HepG2 (cell line): ENCODE results near the gene THRAP3. TPM values are rescaled to one million over a fixed set of nuclear protein-coding genes. Genes with fewer than 3 reads are reported as not detected.

Source experiments
- GABPB1 ChIP-seq: IDR thresholded peaks from 2 replicates; pipeline ENCODE4 v1.6.1; 2016; ENCODE audit warnings: mild to moderate bottlenecking, missing genetic modification reagents, moderate library complexity, missing compliant biosample characterization
- HMG20A ChIP-seq: IDR thresholded peaks from 2 replicates; pipeline ENCODE4 v1.6.1; 2016; ENCODE audit warnings: borderline replicate concordance
- HNF4G ChIP-seq, 2 experiments: sonication (generic) in 1 of 2; formaldehyde crosslinking in 1 of 2; IDR thresholded peaks; 2 replicates each; pipeline versions ENCODE4 v1.4.0 to v1.6.1; 2011 to 2020; ENCODE audit warnings: borderline replicate concordance in 2 of 2, low read depth in 2 of 2, mild to moderate bottlenecking in 2 of 2, low read length in 1 of 2, missing genetic modification reagents in 1 of 2, moderate library complexity in 1 of 2
- ISL2 ChIP-seq: sonication (generic); formaldehyde crosslinking; IDR thresholded peaks from 2 replicates; pipeline ENCODE4 v1.5.0; 2020; ENCODE audit warnings: missing genetic modification reagents
- NCOA5 ChIP-seq: sonication (generic); formaldehyde crosslinking; IDR thresholded peaks from 2 replicates; pipeline ENCODE4 v1.4.0; 2020; ENCODE audit warnings: missing genetic modification reagents
- SIN3A ChIP-seq: IDR thresholded peaks from 2 replicates; pipeline ENCODE4 v1.6.1; 2011; ENCODE audit warnings: low read depth, mild to moderate bottlenecking, control low read depth, low read length, borderline replicate concordance
- U2AF1 ChIP-seq: fragments of 200-400 bp; formaldehyde crosslinking; optimal IDR thresholded peaks from 2 replicates; pipeline ENCODE3; 2017; ENCODE audit warnings: mild to moderate bottlenecking, low read depth, low read length
- ZNF720 ChIP-seq: sonication (generic); formaldehyde crosslinking; IDR thresholded peaks from 2 replicates; pipeline ENCODE4 v1.4.0; 2020; ENCODE audit warnings: missing genetic modification reagents
- ZNF773 ChIP-seq: sonication (generic); formaldehyde crosslinking; IDR thresholded peaks from 2 replicates; pipeline ENCODE4 v1.4.0; 2020; ENCODE audit warnings: missing genetic modification reagents, borderline replicate concordance
- ZSCAN9 ChIP-seq: IDR thresholded peaks from 2 replicates; pipeline ENCODE4 v1.6.1; 2016; ENCODE audit warnings: borderline replicate concordance
- polyA plus RNA-seq, 8 experiments: library from polyadenylated mRNA; depleted of rRNA in 3 of 8; stranded (reverse) in 7 of 8; unstranded in 1 of 8; fragments of >200 nt; fragmentation: Illumina TruSeq in 4 of 8; extraction: Trizol in 4 of 8; gene quantifications; 2 replicates each; pipeline versions ENCODE4 v1.2.1 to v1.2.3, GENCODE V29; 2011 to 2016; ENCODE audit warnings: low read depth in 4 of 8, missing spikeins in 1 of 8, mixed read lengths in 1 of 8; ENCODE audit not compliant: insufficient read depth in 1 of 8
- total RNA-seq, 5 experiments: library from RNA; depleted of rRNA; stranded (reverse); fragments of >200 nt; fragmentation: Illumina TruSeq; extraction: Trizol; gene quantifications; 2 replicates each; pipeline ENCODE4 v1.2.3, GENCODE V29; 2016; ENCODE audit warnings: low read depth in 1 of 5
- TF ChIP-seq, protein P1 (sequence below): sonication (generic); formaldehyde crosslinking; IDR thresholded peaks from 2 replicates; pipeline ENCODE4 v1.8.0; 2022; ENCODE audit warnings: mild to moderate bottlenecking, missing genetic modification reagents, borderline replicate concordance
- TF ChIP-seq, protein P2 (sequence below): sonication (generic); formaldehyde crosslinking; IDR thresholded peaks from 2 replicates; pipeline ENCODE4 v1.5.0; 2020; ENCODE audit warnings: missing genetic modification reagents, mild to moderate bottlenecking, borderline replicate concordance
- TF ChIP-seq, protein P3 (sequence below): sonication (generic); formaldehyde crosslinking; IDR thresholded peaks from 2 replicates; pipeline ENCODE4 v1.4.0; 2020; ENCODE audit warnings: missing genetic modification reagents, borderline replicate concordance
- TF ChIP-seq, protein P4 (sequence below): sonication (generic); formaldehyde crosslinking; IDR thresholded peaks from 2 replicates; pipeline ENCODE4 v1.5.0; 2020; ENCODE audit warnings: mild to moderate bottlenecking, missing genetic modification reagents, borderline replicate concordance
- TF ChIP-seq, protein P5 (sequence below): sonication (generic); formaldehyde crosslinking; IDR thresholded peaks from 2 replicates; pipeline ENCODE4 v1.4.0; 2020; ENCODE audit warnings: missing genetic modification reagents, mild to moderate bottlenecking, borderline replicate concordance

THRAP3 gene
- total and polyA plus RNA-seq, 2 of the 13 experiments (the other 11 are each of a cell fraction or from before 2014, with no cell fraction given), result 45.0 to 92.6 TPM

DNA sequence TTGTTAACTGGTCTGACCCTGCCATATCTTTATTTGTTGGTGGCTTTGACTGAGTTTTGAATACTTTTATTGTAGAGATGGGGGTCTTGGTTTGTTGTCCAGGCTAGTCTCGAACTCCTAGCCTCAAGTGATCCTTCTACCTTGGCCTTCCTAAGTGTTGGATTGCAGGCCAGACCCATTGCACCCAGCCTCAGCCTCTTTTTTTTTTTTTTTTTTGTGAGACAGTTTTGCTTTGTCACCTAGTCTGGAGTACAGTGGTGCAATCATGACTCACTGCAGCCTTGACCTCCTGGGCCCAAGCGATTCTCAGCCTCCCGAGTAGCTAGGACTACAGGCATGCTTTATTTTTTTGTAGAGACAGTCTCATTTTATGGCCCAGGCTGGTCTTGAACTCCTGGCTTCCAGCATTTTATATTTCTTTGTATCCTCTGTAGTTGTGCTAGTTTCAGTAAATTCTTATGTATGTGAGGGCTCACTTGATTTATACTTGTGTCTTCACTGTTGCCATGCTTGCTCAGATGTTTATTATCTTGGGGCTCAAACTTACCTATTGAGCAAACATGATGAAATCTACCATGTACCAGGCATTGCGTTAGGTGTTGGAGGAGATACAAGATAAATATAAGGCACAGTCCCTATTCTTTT, 24.1 kb downstream of the THRAP3 start (continued):
- peak; percentile 68; the same call in 1 of the 2 replicates for TF ChIP-seq HMG20A (CRISPR knock-in tag)
- no peak for TF ChIP-seq ZNF773 (CRISPR knock-in tag)
- TF ChIP-seq ISL2 (CRISPR knock-in tag), result peak; percentile 70
- TF ChIP-seq, protein P1, sequence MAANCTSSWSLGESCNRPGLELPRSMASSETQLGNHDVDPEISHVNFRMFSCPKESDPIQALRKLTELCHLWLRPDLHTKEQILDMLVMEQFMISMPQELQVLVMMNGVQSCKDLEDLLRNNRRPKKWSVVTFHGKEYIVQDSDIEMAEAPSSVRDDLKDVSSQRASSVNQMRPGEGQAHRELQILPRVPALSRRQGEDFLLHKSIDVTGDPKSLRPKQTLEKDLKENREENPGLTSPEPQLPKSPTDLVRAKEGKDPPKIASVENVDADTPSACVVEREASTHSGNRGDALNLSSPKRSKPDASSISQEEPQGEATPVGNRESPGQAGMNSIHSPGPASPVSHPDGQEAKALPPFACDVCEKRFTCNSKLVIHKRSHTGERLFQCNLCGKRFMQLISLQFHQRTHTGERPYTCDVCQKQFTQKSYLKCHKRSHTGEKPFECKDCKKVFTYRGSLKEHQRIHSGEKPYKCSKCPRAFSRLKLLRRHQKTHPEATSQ (CRISPR knock-in tag), result no peak
- TF ChIP-seq NCOA5 (CRISPR knock-in tag), result no peak
- peak; percentile 75 for TF ChIP-seq HNF4G (IDR thresholded peaks at IDR 0.05; ENCODE audit: borderline replicate concordance, low read depth, low read length)
- TF ChIP-seq HNF4G (CRISPR knock-in tag; IDR thresholded peaks at IDR 0.05; ENCODE audit: borderline replicate concordance, low read depth), result peak; percentile 64; the same call in 1 of the 2 replicates
- TF ChIP-seq, protein P2, sequence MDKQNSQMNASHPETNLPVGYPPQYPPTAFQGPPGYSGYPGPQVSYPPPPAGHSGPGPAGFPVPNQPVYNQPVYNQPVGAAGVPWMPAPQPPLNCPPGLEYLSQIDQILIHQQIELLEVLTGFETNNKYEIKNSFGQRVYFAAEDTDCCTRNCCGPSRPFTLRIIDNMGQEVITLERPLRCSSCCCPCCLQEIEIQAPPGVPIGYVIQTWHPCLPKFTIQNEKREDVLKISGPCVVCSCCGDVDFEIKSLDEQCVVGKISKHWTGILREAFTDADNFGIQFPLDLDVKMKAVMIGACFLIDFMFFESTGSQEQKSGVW (CRISPR knock-in tag), result no peak
- TF ChIP-seq, protein P3, sequence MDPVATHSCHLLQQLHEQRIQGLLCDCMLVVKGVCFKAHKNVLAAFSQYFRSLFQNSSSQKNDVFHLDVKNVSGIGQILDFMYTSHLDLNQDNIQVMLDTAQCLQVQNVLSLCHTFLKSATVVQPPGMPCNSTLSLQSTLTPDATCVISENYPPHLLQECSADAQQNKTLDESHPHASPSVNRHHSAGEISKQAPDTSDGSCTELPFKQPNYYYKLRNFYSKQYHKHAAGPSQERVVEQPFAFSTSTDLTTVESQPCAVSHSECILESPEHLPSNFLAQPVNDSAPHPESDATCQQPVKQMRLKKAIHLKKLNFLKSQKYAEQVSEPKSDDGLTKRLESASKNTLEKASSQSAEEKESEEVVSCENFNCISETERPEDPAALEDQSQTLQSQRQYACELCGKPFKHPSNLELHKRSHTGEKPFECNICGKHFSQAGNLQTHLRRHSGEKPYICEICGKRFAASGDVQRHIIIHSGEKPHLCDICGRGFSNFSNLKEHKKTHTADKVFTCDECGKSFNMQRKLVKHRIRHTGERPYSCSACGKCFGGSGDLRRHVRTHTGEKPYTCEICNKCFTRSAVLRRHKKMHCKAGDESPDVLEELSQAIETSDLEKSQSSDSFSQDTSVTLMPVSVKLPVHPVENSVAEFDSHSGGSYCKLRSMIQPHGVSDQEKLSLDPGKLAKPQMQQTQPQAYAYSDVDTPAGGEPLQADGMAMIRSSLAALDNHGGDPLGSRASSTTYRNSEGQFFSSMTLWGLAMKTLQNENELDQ, result no peak
- TF ChIP-seq, protein P4, sequence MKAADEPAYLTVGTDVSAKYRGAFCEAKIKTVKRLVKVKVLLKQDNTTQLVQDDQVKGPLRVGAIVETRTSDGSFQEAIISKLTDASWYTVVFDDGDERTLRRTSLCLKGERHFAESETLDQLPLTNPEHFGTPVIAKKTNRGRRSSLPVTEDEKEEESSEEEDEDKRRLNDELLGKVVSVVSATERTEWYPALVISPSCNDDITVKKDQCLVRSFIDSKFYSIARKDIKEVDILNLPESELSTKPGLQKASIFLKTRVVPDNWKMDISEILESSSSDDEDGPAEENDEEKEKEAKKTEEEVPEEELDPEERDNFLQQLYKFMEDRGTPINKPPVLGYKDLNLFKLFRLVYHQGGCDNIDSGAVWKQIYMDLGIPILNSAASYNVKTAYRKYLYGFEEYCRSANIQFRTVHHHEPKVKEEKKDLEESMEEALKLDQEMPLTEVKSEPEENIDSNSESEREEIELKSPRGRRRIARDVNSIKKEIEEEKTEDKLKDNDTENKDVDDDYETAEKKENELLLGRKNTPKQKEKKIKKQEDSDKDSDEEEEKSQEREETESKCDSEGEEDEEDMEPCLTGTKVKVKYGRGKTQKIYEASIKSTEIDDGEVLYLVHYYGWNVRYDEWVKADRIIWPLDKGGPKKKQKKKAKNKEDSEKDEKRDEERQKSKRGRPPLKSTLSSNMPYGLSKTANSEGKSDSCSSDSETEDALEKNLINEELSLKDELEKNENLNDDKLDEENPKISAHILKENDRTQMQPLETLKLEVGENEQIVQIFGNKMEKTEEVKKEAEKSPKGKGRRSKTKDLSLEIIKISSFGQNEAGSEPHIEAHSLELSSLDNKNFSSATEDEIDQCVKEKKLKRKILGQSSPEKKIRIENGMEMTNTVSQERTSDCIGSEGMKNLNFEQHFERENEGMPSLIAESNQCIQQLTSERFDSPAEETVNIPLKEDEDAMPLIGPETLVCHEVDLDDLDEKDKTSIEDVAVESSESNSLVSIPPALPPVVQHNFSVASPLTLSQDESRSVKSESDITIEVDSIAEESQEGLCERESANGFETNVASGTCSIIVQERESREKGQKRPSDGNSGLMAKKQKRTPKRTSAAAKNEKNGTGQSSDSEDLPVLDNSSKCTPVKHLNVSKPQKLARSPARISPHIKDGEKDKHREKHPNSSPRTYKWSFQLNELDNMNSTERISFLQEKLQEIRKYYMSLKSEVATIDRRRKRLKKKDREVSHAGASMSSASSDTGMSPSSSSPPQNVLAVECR (CRISPR knock-in tag), result peak; percentile 74; the same call in 1 of the 2 replicates
- TF ChIP-seq, protein P5, sequence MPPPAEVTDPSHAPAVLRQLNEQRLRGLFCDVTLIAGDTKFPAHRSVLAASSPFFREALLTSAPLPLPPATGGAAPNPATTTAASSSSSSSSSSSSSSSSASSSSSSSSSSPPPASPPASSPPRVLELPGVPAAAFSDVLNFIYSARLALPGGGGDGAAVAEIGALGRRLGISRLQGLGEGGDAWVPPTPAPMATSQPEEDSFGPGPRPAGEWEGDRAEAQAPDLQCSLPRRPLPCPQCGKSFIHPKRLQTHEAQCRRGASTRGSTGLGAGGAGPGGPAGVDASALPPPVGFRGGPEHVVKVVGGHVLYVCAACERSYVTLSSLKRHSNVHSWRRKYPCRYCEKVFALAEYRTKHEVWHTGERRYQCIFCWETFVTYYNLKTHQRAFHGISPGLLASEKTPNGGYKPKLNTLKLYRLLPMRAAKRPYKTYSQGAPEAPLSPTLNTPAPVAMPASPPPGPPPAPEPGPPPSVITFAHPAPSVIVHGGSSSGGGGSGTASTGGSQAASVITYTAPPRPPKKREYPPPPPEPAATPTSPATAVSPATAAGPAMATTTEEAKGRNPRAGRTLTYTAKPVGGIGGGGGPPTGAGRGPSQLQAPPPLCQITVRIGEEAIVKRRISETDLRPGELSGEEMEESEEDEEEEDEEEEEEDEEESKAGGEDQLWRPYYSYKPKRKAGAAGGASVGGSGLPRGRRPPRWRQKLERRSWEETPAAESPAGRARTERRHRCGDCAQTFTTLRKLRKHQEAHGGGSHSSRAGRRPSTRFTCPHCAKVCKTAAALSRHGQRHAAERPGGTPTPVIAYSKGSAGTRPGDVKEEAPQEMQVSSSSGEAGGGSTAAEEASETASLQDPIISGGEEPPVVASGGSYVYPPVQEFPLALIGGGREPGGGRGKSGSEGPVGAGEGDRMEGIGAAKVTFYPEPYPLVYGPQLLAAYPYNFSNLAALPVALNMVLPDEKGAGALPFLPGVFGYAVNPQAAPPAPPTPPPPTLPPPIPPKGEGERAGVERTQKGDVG (CRISPR knock-in tag), result 0 out of 2 replicates have a peak, but pooled peaks have one; percentile 30
- TF ChIP-seq SIN3A, result 0 out of 2 replicates have a peak, but pooled peaks have one; percentile 34
- TF ChIP-seq ZSCAN9 (CRISPR knock-in tag), result no peak; the same call in 1 of the 2 replicates
- TF ChIP-seq ZNF720 (CRISPR knock-in tag), result no peak
- TF ChIP-seq U2AF1, result no peak
- no peak for TF ChIP-seq GABPB1
